ENCODE results near the gene HSD17B12. TPM values are rescaled to one million over a fixed set of nuclear protein-coding genes. Genes with fewer than 3 reads are reported as not detected.
A peak's percentile ranks its signal among the peaks of the same experiment; 100 is the strongest.

The HSD17B12 gene
- total and polyA plus RNA-seq, 2 experiments from 2014 or later = 83.2 to 137 TPM

- Histone ChIP-seq H4K20me1 (ENCODE audit: insufficient read depth, poor library complexity, severe bottlenecking) (peaks cover 10% of the 10 kb centered on the region), H3K4me3 (no peak overlapping the region), H3K4me2 (no peak overlapping the region), H3K36me3 (replicated peaks; ENCODE audit: insufficient read depth, low read depth) (no peaks in the 10 kb centered on the region), H3K79me2 (peaks cover 93% of the 10 kb centered on the region), H3K9me3 (ENCODE audit: low read depth) (no peaks in the 10 kb centered on the region), H3K4me1 (ENCODE audit: insufficient read depth) (peaks cover 22% of the 10 kb centered on the region), H3K27ac (no peak overlapping the region), H3K9me2 (replicated peaks; ENCODE audit: insufficient read depth) (no peaks in the 10 kb centered on the region), H2AFZ (no peak overlapping the region), H3K27me3 (no peaks in the 10 kb centered on the region)
- 83% methylated on average over 3 of the region's 3 CpGs for WGBS (ENCODE audit: low lambda C conversion rate, missing lambda C conversion rate)
- DNase-seq (ENCODE audit: low spot score) = peak; percentile 12
- no peak for TF ChIP-seq EZH2phosphoT487 (IDR thresholded peaks at IDR 0.05; ENCODE audit: low read depth, severe bottlenecking, unreplicated experiment)
- TF ChIP-seq, protein P1, sequence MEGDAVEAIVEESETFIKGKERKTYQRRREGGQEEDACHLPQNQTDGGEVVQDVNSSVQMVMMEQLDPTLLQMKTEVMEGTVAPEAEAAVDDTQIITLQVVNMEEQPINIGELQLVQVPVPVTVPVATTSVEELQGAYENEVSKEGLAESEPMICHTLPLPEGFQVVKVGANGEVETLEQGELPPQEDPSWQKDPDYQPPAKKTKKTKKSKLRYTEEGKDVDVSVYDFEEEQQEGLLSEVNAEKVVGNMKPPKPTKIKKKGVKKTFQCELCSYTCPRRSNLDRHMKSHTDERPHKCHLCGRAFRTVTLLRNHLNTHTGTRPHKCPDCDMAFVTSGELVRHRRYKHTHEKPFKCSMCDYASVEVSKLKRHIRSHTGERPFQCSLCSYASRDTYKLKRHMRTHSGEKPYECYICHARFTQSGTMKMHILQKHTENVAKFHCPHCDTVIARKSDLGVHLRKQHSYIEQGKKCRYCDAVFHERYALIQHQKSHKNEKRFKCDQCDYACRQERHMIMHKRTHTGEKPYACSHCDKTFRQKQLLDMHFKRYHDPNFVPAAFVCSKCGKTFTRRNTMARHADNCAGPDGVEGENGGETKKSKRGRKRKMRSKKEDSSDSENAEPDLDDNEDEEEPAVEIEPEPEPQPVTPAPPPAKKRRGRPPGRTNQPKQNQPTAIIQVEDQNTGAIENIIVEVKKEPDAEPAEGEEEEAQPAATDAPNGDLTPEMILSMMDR (IDR thresholded peaks at IDR 0.05; ENCODE audit: poor library complexity) = no peak
- TF ChIP-seq EZH2 (IDR thresholded peaks at IDR 0.05; ENCODE audit: borderline replicate concordance) = no peak
These were observed 51.7 kb downstream of the HSD17B12 start for GRCh38 chr11:43732225-43732624.

- DNase-seq (ENCODE audit: low spot score) = no peak
- Histone ChIP-seq H3K79me2 (peaks cover 79% of the 10 kb centered on the region), H3K4me1 (ENCODE audit: insufficient read depth) (peaks cover 37% of the 10 kb centered on the region), H3K9me3 (ENCODE audit: low read depth) (no peaks in the 10 kb centered on the region), H4K20me1 (ENCODE audit: insufficient read depth, poor library complexity, severe bottlenecking) (peaks cover 10% of the 10 kb centered on the region), H3K36me3 (replicated peaks; ENCODE audit: insufficient read depth, low read depth) (no peaks in the 10 kb centered on the region), H3K9me2 (replicated peaks; ENCODE audit: insufficient read depth) (no peaks in the 10 kb centered on the region), H2AFZ (no peak overlapping the region), H3K27me3 (no peaks in the 10 kb centered on the region), H3K27ac (no peak overlapping the region), H3K4me2 (no peak overlapping the region), H3K4me3 (no peak overlapping the region)
- TF ChIP-seq, protein P1 (IDR thresholded peaks at IDR 0.05; ENCODE audit: poor library complexity) = no peak
- TF ChIP-seq EZH2 (IDR thresholded peaks at IDR 0.05; ENCODE audit: borderline replicate concordance) (no peak), EZH2phosphoT487 (IDR thresholded peaks at IDR 0.05; ENCODE audit: low read depth, severe bottlenecking, unreplicated experiment) (no peak)
- over 99% methylated on average over 12 of the region's 12 CpGs for WGBS (ENCODE audit: low lambda C conversion rate, missing lambda C conversion rate)
These were observed 53.7 kb downstream of the HSD17B12 start for GRCh38 chr11:43734256-43734655.

DNA sequence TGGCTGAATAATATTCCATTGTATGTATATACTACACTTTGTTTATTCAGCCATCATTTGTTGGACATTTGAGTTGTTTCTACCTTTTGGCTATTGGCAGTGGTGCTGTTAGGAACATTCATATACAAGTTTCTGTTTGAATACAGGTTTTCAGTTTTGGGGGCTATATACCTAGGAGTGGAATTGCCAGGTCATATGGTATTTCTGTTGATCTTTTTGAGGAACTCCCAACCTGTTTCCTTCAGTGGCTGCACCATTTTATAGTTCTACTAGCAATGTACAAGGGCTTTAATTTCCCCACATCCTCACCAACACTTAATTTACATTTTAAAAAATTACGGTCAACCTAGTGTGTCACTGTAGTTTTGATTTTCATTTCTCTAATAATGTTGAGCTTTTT lies 54.6 kb downstream of the HSD17B12 start:
- no peaks in the 10 kb centered on the region for H3K9me2 ChIP-seq (replicated peaks; ENCODE audit: insufficient read depth)
- TF ChIP-seq, protein P1 (IDR thresholded peaks at IDR 0.05; ENCODE audit: poor library complexity) = no peak
- TF ChIP-seq EZH2 (IDR thresholded peaks at IDR 0.05; ENCODE audit: borderline replicate concordance) (no peak), EZH2phosphoT487 (IDR thresholded peaks at IDR 0.05; ENCODE audit: low read depth, severe bottlenecking, unreplicated experiment) (no peak)
- WGBS (ENCODE audit: low lambda C conversion rate, missing lambda C conversion rate) = 94% methylated on average over 1 of the region's 1 CpG
- H3K79me2 ChIP-seq = peaks cover 74% of the 10 kb centered on the region
- H4K20me1 ChIP-seq (ENCODE audit: insufficient read depth, poor library complexity, severe bottlenecking) = peaks cover 3% of the 10 kb centered on the region
- H3K4me2 ChIP-seq = no peak overlapping the region
- no peak overlapping the region for H2AFZ ChIP-seq
- no peak for DNase-seq (ENCODE audit: low spot score)
- no peaks in the 10 kb centered on the region for H3K36me3 ChIP-seq (replicated peaks; ENCODE audit: insufficient read depth, low read depth)
- no peak overlapping the region for H3K4me3 ChIP-seq
- no peaks in the 10 kb centered on the region for H3K27me3 ChIP-seq
- peaks cover 39% of the 10 kb centered on the region for H3K4me1 ChIP-seq (ENCODE audit: insufficient read depth)
- H3K27ac ChIP-seq = no peak overlapping the region
- H3K9me3 ChIP-seq (ENCODE audit: low read depth) = no peaks in the 10 kb centered on the region

GRCh38 chr11:43735961-43736360 lies 55.4 kb downstream of the HSD17B12 start:
- TF ChIP-seq, protein P1 (IDR thresholded peaks at IDR 0.05; ENCODE audit: poor library complexity) = no peak
- no peak overlapping the region for H3K4me2 ChIP-seq

More at GRCh38 chr11:43735961-43736360, 55.4 kb downstream of the HSD17B12 start:
- no peaks in the 10 kb centered on the region for H3K36me3 ChIP-seq (replicated peaks; ENCODE audit: insufficient read depth, low read depth)
- no peaks in the 10 kb centered on the region for H3K9me3 ChIP-seq (ENCODE audit: low read depth)
- H3K4me3 ChIP-seq = no peak overlapping the region
- no peaks in the 10 kb centered on the region for H3K27me3 ChIP-seq
- peaks cover 76% of the 10 kb centered on the region for H3K79me2 ChIP-seq
- peak overlapping the region; percentile 76 for H3K27ac ChIP-seq
- peaks cover 37% of the 10 kb centered on the region for H3K4me1 ChIP-seq (ENCODE audit: insufficient read depth)
- no peaks in the 10 kb centered on the region for H3K9me2 ChIP-seq (replicated peaks; ENCODE audit: insufficient read depth)
- no peak for DNase-seq (ENCODE audit: low spot score)
- H2AFZ ChIP-seq = no peak overlapping the region
- H4K20me1 ChIP-seq (ENCODE audit: insufficient read depth, poor library complexity, severe bottlenecking) = peaks cover 3% of the 10 kb centered on the region
- WGBS (ENCODE audit: low lambda C conversion rate, missing lambda C conversion rate) = 83% methylated on average over 4 of the region's 4 CpGs
